Lower leg skin (tissue), 4 donors: ENCODE data around the gene ERFE. TPM values are rescaled to one million over a fixed set of nuclear protein-coding genes. Genes with fewer than 3 reads are reported as not detected.

Experiments used
- DNase-seq, 2 donors: peaks; one replicate each; pipeline ENCODE4 v3.0.0-alpha.2; 2019; ENCODE audit warnings: low spot score in 2 of 2
- H3K4me3 ChIP-seq: fragments of 200-600 bp; sonication (generic); 2 replicates; pipeline ENCODE4 v1.5.1; 2017; ENCODE audit warnings: mild to moderate bottlenecking, low read depth; ENCODE audit not compliant: poor library complexity, severe bottlenecking
- CTCF ChIP-seq, 3 donors: fragments of 450-650 bp; IDR thresholded peaks; one replicate each; pipeline ENCODE4 v1.5.1; 2016; ENCODE audit warnings: antibody characterized with exemption in 3 of 3, mild to moderate bottlenecking in 3 of 3, moderate library complexity in 2 of 3
- POLR2A ChIP-seq, 2 donors: fragments of 450-650 bp; IDR thresholded peaks; one replicate each; pipeline ENCODE4 v1.6.1; 2016 to 2017; ENCODE audit warnings: antibody characterized with exemption in 2 of 2, mild to moderate bottlenecking in 1 of 2, moderate library complexity in 1 of 2
- WGBS, 2 donors: methylation state at CpG; one replicate each; pipeline ENCODE4 v1.1.5; 2018; 5-methylcytosine and 5-hydroxymethylcytosine counted together
- intact Hi-C: fragments of 100-400 bp; cut with DNase I; formaldehyde crosslinking; loops from one replicate; pipeline ENCODE4 v1.15.0; 2023; ENCODE audit warnings: low total_unique reads
- total RNA-seq, 4 donors: library from RNA; depleted of rRNA; stranded (reverse); fragments of >200 nt; gene quantifications; one replicate each; pipeline ENCODE4 v1.1.0, GENCODE V29; 2016

The ERFE gene
- total RNA-seq, 4 donors from 2014 or later = not detected

GRCh38 chr2:238145046-238145445, 13.7 kb upstream of the ERFE start:
- intact Hi-C loops = no loop called here
- 88 to 89% methylated on average over 11 to 12 of the region's 12 CpGs for WGBS, 2 donors
- no peak for TF ChIP-seq CTCF (IDR thresholded peaks at IDR 0.05)
- no peak for TF ChIP-seq POLR2A (IDR thresholded peaks at IDR 0.05)
- no peak for DNase-seq
- H3K4me3 ChIP-seq = no peak overlapping the region

GRCh38 chr2:238145851-238146250, 12.9 kb upstream of the ERFE start:
- H3K4me3 ChIP-seq = no peak overlapping the region
- 69 to 70% methylated on average over 9 to 12 of the region's 12 CpGs for WGBS, 2 donors
- no peak for TF ChIP-seq CTCF (IDR thresholded peaks at IDR 0.05)
- TF ChIP-seq POLR2A (IDR thresholded peaks at IDR 0.05) = no peak
- intact Hi-C loops = no loop called here
- DNase-seq = no peak

GRCh38 chr2:238146884-238147544, 11.8 kb upstream of the ERFE start:
- no peak for DNase-seq
- intact Hi-C loops = no loop called here
- TF ChIP-seq CTCF (IDR thresholded peaks at IDR 0.05) (no peak), POLR2A (IDR thresholded peaks at IDR 0.05) (no peak)
- WGBS, 2 donors = 72 to 74% methylated on average over 12 to 13 of the region's 13 CpGs
- H3K4me3 ChIP-seq = no peak overlapping the region

- WGBS, 2 donors = 94 to 95% methylated on average over 15 of the region's 15 CpGs
Observed at GRCh38 chr2:238148981-238149380, 9.8 kb upstream of the ERFE start.

GRCh38 chr2:238149841-238150572, 8.8 kb upstream of the ERFE start:
- H3K4me3 ChIP-seq = no peak overlapping the region
- WGBS, 2 donors = 78 to 85% methylated on average over 13 to 14 of the region's 14 CpGs
- TF ChIP-seq CTCF (IDR thresholded peaks at IDR 0.05) = no peak
- no peak for TF ChIP-seq POLR2A (IDR thresholded peaks at IDR 0.05)
- intact Hi-C loops = no loop called here
- no peak for DNase-seq

More at GRCh38 chr2:238148981-238149380, 9.8 kb upstream of the ERFE start:
- DNase-seq = no peak
- no peak for TF ChIP-seq CTCF (IDR thresholded peaks at IDR 0.05)
- TF ChIP-seq POLR2A (IDR thresholded peaks at IDR 0.05) = no peak
- H3K4me3 ChIP-seq = no peak overlapping the region
- intact Hi-C loops = no loop called here
